ENCODE data around the gene SCLT1.

The SCLT1 gene

GRCh38 chr4:128908735-128909134 lies 184.6 kb downstream of the SCLT1 start:
- Mint-ChIP-seq H3K4me3 (no peak overlapping the region), H3K27ac (no peak overlapping the region), H3K9me3 (no peaks in the 10 kb centered on the region), H3K4me1 (no peaks in the 10 kb centered on the region), H3K36me3 (ENCODE audit: low read depth) (no peaks in the 10 kb centered on the region), H3K27me3 (ENCODE audit: low read depth, poor library complexity) (no peaks in the 10 kb centered on the region)
- no peak for TF ChIP-seq CTCF (IDR thresholded peaks at IDR 0.05)
- no peak for DNase-seq

DNA sequence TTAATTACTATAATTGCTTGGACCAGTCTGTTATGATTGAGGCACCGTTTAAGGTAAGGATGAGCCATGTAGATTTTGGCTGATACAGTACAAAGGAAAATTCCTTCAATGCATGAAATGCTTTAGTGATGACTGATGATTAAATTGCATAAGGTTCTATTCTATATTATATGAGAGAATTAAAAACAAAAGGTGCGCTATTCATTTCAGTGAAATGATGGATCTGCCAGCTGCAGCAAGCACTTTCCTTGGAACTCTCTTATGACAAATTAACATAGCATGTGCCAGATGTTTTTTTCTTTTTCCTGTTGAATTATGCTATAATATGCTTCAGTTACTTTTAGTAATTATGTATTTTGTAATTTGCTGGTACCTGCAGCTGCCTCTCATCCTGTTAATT lies 185.4 kb downstream of the SCLT1 start:
- H3K9me3 Mint-ChIP-seq: no peaks in the 10 kb centered on the region
- no peaks in the 10 kb centered on the region for H3K4me1 Mint-ChIP-seq
- no peak overlapping the region for H3K27ac Mint-ChIP-seq
- no peak overlapping the region for H3K4me3 Mint-ChIP-seq
- DNase-seq: no peak
- H3K27me3 Mint-ChIP-seq (ENCODE audit: low read depth, poor library complexity): no peaks in the 10 kb centered on the region
- H3K36me3 Mint-ChIP-seq (ENCODE audit: low read depth): no peaks in the 10 kb centered on the region
- no peak for TF ChIP-seq CTCF (IDR thresholded peaks at IDR 0.05)

GRCh38 chr4:128906581-128906980 lies 186.8 kb downstream of the SCLT1 start:
- Mint-ChIP-seq H3K4me3 (no peak overlapping the region), H3K36me3 (ENCODE audit: low read depth) (peaks cover 8% of the 10 kb centered on the region), H3K27me3 (ENCODE audit: low read depth, poor library complexity) (no peaks in the 10 kb centered on the region), H3K9me3 (no peaks in the 10 kb centered on the region), H3K27ac (peak overlapping the region; percentile 9), H3K4me1 (no peaks in the 10 kb centered on the region)
- DNase-seq: no peak
- no peak for TF ChIP-seq CTCF (IDR thresholded peaks at IDR 0.05)

- no peak overlapping the region for H3K27ac Mint-ChIP-seq
- no peak for TF ChIP-seq CTCF (IDR thresholded peaks at IDR 0.05)
- no peak overlapping the region for H3K4me3 Mint-ChIP-seq
Observed at GRCh38 chr4:128904821-128905220, 188.5 kb downstream of the SCLT1 start.

DNA sequence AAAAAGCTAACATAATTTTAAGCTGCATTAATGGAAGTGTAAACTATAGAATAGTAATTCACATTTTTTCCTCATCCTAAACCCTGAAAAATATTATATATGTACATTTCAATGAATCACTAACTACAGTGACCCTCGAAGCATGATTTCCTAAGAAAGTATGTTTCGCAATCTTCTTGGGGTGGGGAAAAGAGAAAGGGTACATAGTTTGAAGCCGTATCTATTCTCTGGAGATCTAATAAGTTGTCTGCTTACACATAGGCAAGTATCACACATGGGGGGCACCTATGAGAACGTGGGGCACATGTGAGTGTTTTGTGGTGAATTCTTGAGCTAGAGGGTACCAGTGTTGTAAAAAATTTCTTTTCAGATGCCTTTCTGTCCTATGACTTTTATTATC lies 212.7 kb downstream of the SCLT1 start:
- H3K27ac Mint-ChIP-seq: no peak overlapping the region
- DNase-seq: no peak
- H3K4me1 Mint-ChIP-seq: peaks cover 5% of the 10 kb centered on the region
- no peaks in the 10 kb centered on the region for H3K9me3 Mint-ChIP-seq
- TF ChIP-seq CTCF (IDR thresholded peaks at IDR 0.05): no peak
- H3K36me3 Mint-ChIP-seq (ENCODE audit: low read depth): peaks cover 10% of the 10 kb centered on the region
- H3K27me3 Mint-ChIP-seq (ENCODE audit: low read depth, poor library complexity): no peaks in the 10 kb centered on the region
- no peak overlapping the region for H3K4me3 Mint-ChIP-seq

More at GRCh38 chr4:128904821-128905220, 188.5 kb downstream of the SCLT1 start:
- DNase-seq: no peak
- Mint-ChIP-seq H3K4me1 (no peaks in the 10 kb centered on the region), H3K27me3 (ENCODE audit: low read depth, poor library complexity) (no peaks in the 10 kb centered on the region), H3K36me3 (ENCODE audit: low read depth) (peaks cover 9% of the 10 kb centered on the region), H3K9me3 (no peaks in the 10 kb centered on the region)

- no peaks in the 10 kb centered on the region for H3K9me3 Mint-ChIP-seq
- no peak overlapping the region for H3K4me3 Mint-ChIP-seq
- peaks cover 10% of the 10 kb centered on the region for H3K36me3 Mint-ChIP-seq (ENCODE audit: low read depth)
- no peak for DNase-seq
- TF ChIP-seq CTCF (IDR thresholded peaks at IDR 0.05): no peak
- no peaks in the 10 kb centered on the region for H3K27me3 Mint-ChIP-seq (ENCODE audit: low read depth, poor library complexity)
- no peak overlapping the region for H3K27ac Mint-ChIP-seq
- H3K4me1 Mint-ChIP-seq: peaks cover 5% of the 10 kb centered on the region
Observed at GRCh38 chr4:128879971-128880370, 213.4 kb downstream of the SCLT1 start.

Measured in nephron progenitor cell (in vitro differentiated cells).